Liver (tissue), 9 donors: ENCODE measurements around the gene USP40. TPM values are rescaled to one million over a fixed set of nuclear protein-coding genes. Genes with fewer than 3 reads are reported as not detected.

Source experiments
- DNase-seq: peaks from one replicate; pipeline ENCODE4 v3.0.0-alpha.2; 2017; ENCODE audit warnings: low spot score
- H3K27ac ChIP-seq, 2 donors: one replicate each; pipeline ENCODE4 v1.7.0; 2013; ENCODE audit warnings: inconsistent platforms in 2 of 2, low read length in 2 of 2, control low read depth in 1 of 2, low read depth in 1 of 2, mild to moderate bottlenecking in 1 of 2
- H3K27me3 ChIP-seq, 4 donors: one replicate each; pipeline versions ENCODE4 v1.6.1 to v1.7.0; 2013; ENCODE audit warnings: low read length in 3 of 4, inconsistent platforms in 1 of 4, mild to moderate bottlenecking in 1 of 4, moderate library complexity in 1 of 4; ENCODE audit not compliant: control insufficient read depth in 4 of 4, insufficient read depth in 4 of 4
- H3K36me3 ChIP-seq, 4 donors: one replicate each; pipeline versions ENCODE4 v1.6.1 to v1.7.0; 2013; ENCODE audit warnings: low read length in 3 of 4, mild to moderate bottlenecking in 3 of 4, low read depth in 1 of 4, moderate library complexity in 1 of 4; ENCODE audit not compliant: control insufficient read depth in 4 of 4, insufficient read depth in 3 of 4
- H3K4me1 ChIP-seq, 4 donors: one replicate each; pipeline versions ENCODE4 v1.6.1 to v1.7.0; 2013; ENCODE audit warnings: low read length in 3 of 4, mild to moderate bottlenecking in 3 of 4, moderate library complexity in 1 of 4; ENCODE audit not compliant: control insufficient read depth in 4 of 4, insufficient read depth in 4 of 4
- H3K4me3 ChIP-seq, 3 donors: one replicate each; pipeline versions ENCODE4 v1.6.1 to v1.7.0; 2013; ENCODE audit warnings: low read length in 3 of 3, control low read depth in 1 of 3, low read depth in 1 of 3, mild to moderate bottlenecking in 1 of 3
- H3K9ac ChIP-seq, 2 donors: one replicate each; pipeline ENCODE4 v1.7.0; 2013; ENCODE audit warnings: low read length in 2 of 2, mild to moderate bottlenecking in 2 of 2, moderate library complexity in 2 of 2, control low read depth in 1 of 2, low read depth in 1 of 2
- H3K9me3 ChIP-seq, 4 donors: one replicate each; pipeline versions ENCODE4 v1.6.1 to v1.7.0; 2013; ENCODE audit warnings: low read length in 3 of 4; ENCODE audit not compliant: control insufficient read depth in 4 of 4
- ATF3 ChIP-seq: IDR thresholded peaks from 2 replicates; pipeline ENCODE4 v1.6.1; 2016; ENCODE audit warnings: antibody characterized with exemption
- FOXA1 ChIP-seq: IDR thresholded peaks from 2 replicates; pipeline ENCODE4 v1.6.1; 2016; ENCODE audit warnings: antibody characterized with exemption
- FOXA2 ChIP-seq: IDR thresholded peaks from 2 replicates; pipeline ENCODE4 v1.6.1; 2016; ENCODE audit warnings: antibody characterized with exemption
- GABPA ChIP-seq, 2 donors: IDR thresholded peaks in 1 of 2; conservative IDR thresholded peaks in 1 of 2; 2 replicates each; pipeline ENCODE4 v1.6.1; 2016; ENCODE audit warnings: antibody characterized with exemption in 2 of 2, mild to moderate bottlenecking in 1 of 2, moderate library complexity in 1 of 2
- HNF4A ChIP-seq, 2 donors: conservative IDR thresholded peaks; 2 replicates each; pipeline ENCODE4 v1.6.1; 2016; ENCODE audit warnings: antibody characterized with exemption in 2 of 2, mild to moderate bottlenecking in 2 of 2
- HNF4G ChIP-seq: IDR thresholded peaks from 2 replicates; pipeline ENCODE4 v1.6.1; 2016; ENCODE audit warnings: antibody characterized with exemption
- JUND ChIP-seq, 2 donors: IDR thresholded peaks; 2 replicates each; pipeline ENCODE4 v1.6.1; 2016; ENCODE audit warnings: antibody characterized with exemption in 2 of 2
- NR2F2 ChIP-seq: IDR thresholded peaks from 2 replicates; pipeline ENCODE4 v1.6.1; 2016; ENCODE audit warnings: antibody characterized with exemption
- RAD21 ChIP-seq, 2 donors: IDR thresholded peaks; 2 replicates each; pipeline ENCODE4 v1.6.1; 2016; ENCODE audit warnings: antibody characterized with exemption in 2 of 2, mild to moderate bottlenecking in 2 of 2
- RXRA ChIP-seq, 2 donors: IDR thresholded peaks; 2 replicates each; pipeline ENCODE4 v1.6.1; 2017 to 2018; ENCODE audit warnings: antibody characterized with exemption in 2 of 2, mild to moderate bottlenecking in 1 of 2
- TAF1 ChIP-seq: conservative IDR thresholded peaks from 2 replicates; pipeline ENCODE4 v1.6.1; 2016; ENCODE audit warnings: antibody characterized with exemption, mild to moderate bottlenecking
- YY1 ChIP-seq: IDR thresholded peaks from 2 replicates; pipeline ENCODE4 v1.6.1; 2016; ENCODE audit warnings: antibody characterized with exemption, mild to moderate bottlenecking
- ZBTB33 ChIP-seq: IDR thresholded peaks from 2 replicates; pipeline ENCODE4 v1.6.1; 2016; ENCODE audit warnings: antibody characterized with exemption
- WGBS: extraction: QIAGEN DNeasy Blood & Tissue Kit; methylation state at CpG from one replicate; pipeline ENCODE4 v1.1.7; 2013; 5-methylcytosine and 5-hydroxymethylcytosine counted together
- polyA plus RNA-seq, 2 donors: library from polyadenylated mRNA; stranded (reverse) in 1 of 2; unstranded in 1 of 2; fragments of 200-250 nt in 1 of 2; fragments of >200 nt in 1 of 2; fragmentation: Nextera tagmentation in 1 of 2; extraction: Ambion mirVana in 1 of 2; gene quantifications; one replicate each; pipeline versions ENCODE4 v1.2.1 to v1.2.3, GENCODE V29; 2013 to 2015
- total RNA-seq, 2 donors: library from RNA; depleted of rRNA; stranded (reverse); fragments of >200 nt; gene quantifications; one replicate each; pipeline ENCODE4 v1.2.3, GENCODE V29; 2014
- TF ChIP-seq, protein P1 (sequence below): IDR thresholded peaks from 2 replicates; pipeline ENCODE4 v1.6.1; 2016; ENCODE audit warnings: antibody characterized with exemption
- TF ChIP-seq, protein P2 (sequence below): fragments of 150-350 bp; IDR thresholded peaks from 2 replicates; pipeline ENCODE4 v1.5.1; 2017; ENCODE audit warnings: improper control_type of control experiment, low read depth, low read length; ENCODE audit not compliant: missing input control
- donor health status: healthy.
- donor health status: healthy.
- donor health status: healthy.
- donor health status: healthy.
- donor health status: healthy.

Gene USP40
- total and polyA plus RNA-seq, 4 donors = 12.0 to 29.0 (median 17.1) TPM

GRCh38 chr2:233525791-233526190 is 40.8 kb downstream of the USP40 start:
- H3K9me3 ChIP-seq = no peaks in the 10 kb centered on the region
- no peaks in the 10 kb centered on the region for H3K4me1 ChIP-seq
- H3K27me3 ChIP-seq = no peaks in the 10 kb centered on the region
- peaks cover 4 to 33% (median 24%) of the 10 kb centered on the region in 4 donors for H3K36me3 ChIP-seq
- DNase-seq = no peak
- TF ChIP-seq RXRA (IDR thresholded peaks at IDR 0.05) (no peak), FOXA2 (no peak), TAF1 (no peak), RAD21 (IDR thresholded peaks at IDR 0.05) (no peak), ZBTB33 (no peak), HNF4G (no peak), ATF3 (no peak), GABPA (IDR thresholded peaks at IDR 0.05 in 1 of 2, conservative IDR thresholded peaks at IDR 0.05 in 1 of 2) (no peak), YY1 (no peak), HNF4A (conservative IDR thresholded peaks at IDR 0.05) (no peak), JUND (IDR thresholded peaks at IDR 0.05) (no peak), NR2F2 (no peak), FOXA1 (no peak)
- TF ChIP-seq, protein P1, sequence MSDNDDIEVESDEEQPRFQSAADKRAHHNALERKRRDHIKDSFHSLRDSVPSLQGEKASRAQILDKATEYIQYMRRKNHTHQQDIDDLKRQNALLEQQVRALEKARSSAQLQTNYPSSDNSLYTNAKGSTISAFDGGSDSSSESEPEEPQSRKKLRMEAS = no peak
- TF ChIP-seq, protein P2, sequence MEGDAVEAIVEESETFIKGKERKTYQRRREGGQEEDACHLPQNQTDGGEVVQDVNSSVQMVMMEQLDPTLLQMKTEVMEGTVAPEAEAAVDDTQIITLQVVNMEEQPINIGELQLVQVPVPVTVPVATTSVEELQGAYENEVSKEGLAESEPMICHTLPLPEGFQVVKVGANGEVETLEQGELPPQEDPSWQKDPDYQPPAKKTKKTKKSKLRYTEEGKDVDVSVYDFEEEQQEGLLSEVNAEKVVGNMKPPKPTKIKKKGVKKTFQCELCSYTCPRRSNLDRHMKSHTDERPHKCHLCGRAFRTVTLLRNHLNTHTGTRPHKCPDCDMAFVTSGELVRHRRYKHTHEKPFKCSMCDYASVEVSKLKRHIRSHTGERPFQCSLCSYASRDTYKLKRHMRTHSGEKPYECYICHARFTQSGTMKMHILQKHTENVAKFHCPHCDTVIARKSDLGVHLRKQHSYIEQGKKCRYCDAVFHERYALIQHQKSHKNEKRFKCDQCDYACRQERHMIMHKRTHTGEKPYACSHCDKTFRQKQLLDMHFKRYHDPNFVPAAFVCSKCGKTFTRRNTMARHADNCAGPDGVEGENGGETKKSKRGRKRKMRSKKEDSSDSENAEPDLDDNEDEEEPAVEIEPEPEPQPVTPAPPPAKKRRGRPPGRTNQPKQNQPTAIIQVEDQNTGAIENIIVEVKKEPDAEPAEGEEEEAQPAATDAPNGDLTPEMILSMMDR = no peak
- H3K9ac ChIP-seq = no peak overlapping the region
- H3K27ac ChIP-seq = no peak overlapping the region
- no peak overlapping the region for H3K4me3 ChIP-seq

DNA sequence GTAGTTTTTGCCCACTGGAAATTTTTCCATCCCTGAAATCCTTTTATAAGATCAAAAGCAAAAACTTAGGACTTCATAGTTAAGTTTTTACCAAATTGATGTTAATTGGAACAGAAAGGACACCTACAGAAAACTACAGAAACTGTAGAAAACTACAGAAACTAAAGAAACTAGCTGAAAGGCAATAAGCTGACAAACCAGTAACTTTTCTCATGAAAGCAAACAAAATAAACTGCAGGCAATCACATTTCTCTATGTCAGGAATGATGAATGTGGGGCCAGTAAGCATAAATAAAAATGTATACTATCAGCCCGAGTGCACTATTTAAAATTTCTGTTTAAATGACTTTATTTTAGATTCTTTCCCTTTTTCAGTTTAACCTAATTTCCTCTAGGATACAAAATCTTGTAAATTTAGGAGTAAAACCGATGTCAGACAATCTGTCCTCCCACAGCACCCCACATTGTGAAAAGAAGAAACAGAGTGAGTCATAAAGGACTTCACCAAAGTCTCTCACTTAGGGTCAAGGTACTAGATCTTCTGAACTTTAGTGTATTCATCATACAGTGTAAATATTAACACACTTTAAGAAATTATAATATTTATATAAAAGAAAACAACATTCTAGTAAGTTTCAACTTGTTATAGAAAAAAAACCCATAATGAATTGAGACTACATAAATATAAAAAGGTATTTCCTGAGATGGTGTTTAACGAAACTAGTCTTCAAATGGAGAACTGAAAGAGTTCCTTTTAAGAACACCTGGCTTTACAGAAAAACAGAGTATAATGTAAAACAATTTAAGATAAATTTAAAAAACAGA is 46.6 kb downstream of the USP40 start:
- Histone ChIP-seq H3K9me3 (no peaks in the 10 kb centered on the region), H3K4me3 (no peak overlapping the region), H3K9ac (no peak overlapping the region), H3K27me3 (no peaks in the 10 kb centered on the region), H3K36me3 (peaks cover 3 to 42% (median 28%) of the 10 kb centered on the region in 4 donors), H3K27ac (no peak overlapping the region), H3K4me1 (no peaks in the 10 kb centered on the region)
- 93% methylated on average over 3 of the region's 3 CpGs for WGBS
- TF ChIP-seq JUND (IDR thresholded peaks at IDR 0.05) (no peak), NR2F2 (no peak), GABPA (IDR thresholded peaks at IDR 0.05 in 1 of 2, conservative IDR thresholded peaks at IDR 0.05 in 1 of 2) (no peak), FOXA1 (no peak), HNF4G (no peak)
- TF ChIP-seq, protein P2 = no peak
- no peak for DNase-seq
